K562 (cell line): Measurements from ENCODE around the gene KDM4C.

ENCODE experiments used
- BHLHE40 ChIP-seq: IDR thresholded peaks from 2 replicates; pipeline ENCODE4 v1.6.1; 2011; ENCODE audit warnings: low read length, improper control_type of control experiment
- BRF1 ChIP-seq: IDR thresholded peaks from 3 replicates; pipeline ENCODE4 v1.6.1; 2011; ENCODE audit warnings: borderline replicate concordance, mild to moderate bottlenecking; ENCODE audit not compliant: insufficient read length; ENCODE audit errors: extremely low read depth
- CCNT2 ChIP-seq: IDR thresholded peaks from 2 replicates; pipeline ENCODE4 v1.6.1; 2011; ENCODE audit warnings: borderline replicate concordance, low read depth, mild to moderate bottlenecking, moderate library complexity, mixed read lengths, low read length; ENCODE audit not compliant: insufficient read length; ENCODE audit errors: extremely low read depth
- CREM ChIP-seq: IDR thresholded peaks from 2 replicates; pipeline ENCODE4 v1.6.1; 2014; ENCODE audit warnings: antibody characterized with exemption, low read depth
- CTCF ChIP-seq, 3 experiments: IDR thresholded peaks in 2 of 3; conservative IDR thresholded peaks in 1 of 3; 2 replicates each; pipeline ENCODE4 v1.5.1; 2011 to 2012; ENCODE audit warnings: low read length in 3 of 3, mild to moderate bottlenecking in 3 of 3, control low read depth in 2 of 3, improper control_type of control experiment in 1 of 3, inconsistent platforms in 1 of 3, low read depth in 1 of 3, mixed read lengths in 1 of 3, moderate library complexity in 1 of 3; ENCODE audit not compliant: insufficient read depth in 2 of 3
- FOXA1 ChIP-seq: fragments of 450-650 bp; IDR thresholded peaks from 2 replicates; pipeline ENCODE4 v1.6.1; 2016; ENCODE audit warnings: mild to moderate bottlenecking, borderline replicate concordance
- FOXJ3 ChIP-seq: sonication (generic); formaldehyde crosslinking; IDR thresholded peaks from 2 replicates; pipeline ENCODE4 v1.4.0; 2020; ENCODE audit warnings: mild to moderate bottlenecking, missing genetic modification reagents

GRCh38 chr9:6777213-6777902 is 19.6 kb downstream of the KDM4C start:
- TF ChIP-seq BHLHE40 (no peak), BRF1 (no peak), CREM (no peak), FOXJ3 (CRISPR knock-in tag) (no peak), CCNT2 (no peak), FOXA1 (no peak), CTCF (IDR thresholded peaks at IDR 0.05 in 2 of 3, conservative IDR thresholded peaks at IDR 0.05 in 1 of 3; ENCODE audit: insufficient read depth in 2 of 3, low read depth in 1 of 3, low read length in 3 of 3) (no peak)
